GM10248 (cell line): ENCODE results near the gene LARP4.
A peak's percentile ranks its signal among the peaks of the same experiment; 100 is the strongest.

Source experiments
- CTCF ChIA-PET: fragments of 300-600 bp; sonication (Branson Sonifier 250); formaldehyde crosslinking; extraction: SDS; loops from one replicate; lab custom pipeline; 2021; ENCODE audit warnings: antibody characterized with exemption; lab: Yijun Ruan, JAX
- POLR2A ChIA-PET: fragments of 350-650 bp; sonication (Branson Sonifier 250); formaldehyde crosslinking; extraction: SDS; loops from one replicate; lab custom pipeline; 2020; ENCODE audit warnings: antibody characterized with exemption; lab: Yijun Ruan, JAX
- DNase-seq: peaks from one replicate; pipeline ENCODE4 v3.0.0; 2012; ENCODE audit errors: extremely low spot score
- CTCF ChIP-seq: IDR thresholded peaks from 2 replicates; pipeline ENCODE4 v1.5.1; 2012; ENCODE audit warnings: mild to moderate bottlenecking, low read depth; ENCODE audit errors: extremely low read depth, missing control alignments, control extremely low read depth

Gene LARP4

GRCh38 chr12:50400638-50401499, at the start of gene LARP4:
TSS of gene LARP4 (plus strand) at chr12:50400885. CDS start at chr12:50401011, 126 bp downstream.
- TF ChIP-seq CTCF, result no peak
- ChIA-PET CTCF (interaction anchor here (1.6 kb wide), 1 partner anchor 10 kb away, joined by 3 read pairs; no protein-coding TSS in a partner anchor), POLR2A (no interaction called here)

GRCh38 chr12:50351120-50352043, 49.3 kb upstream of the LARP4 start:
- no peak for TF ChIP-seq CTCF
- ChIA-PET CTCF (interaction anchor here (1.6 kb wide), 1 partner anchor 19 kb away, joined by 4 read pairs; no protein-coding TSS in a partner anchor), POLR2A (no interaction called here)
- DNase-seq, result no peak

More at GRCh38 chr12:50400638-50401499, at the start of gene LARP4:
- peak; percentile 94 for DNase-seq

GRCh38 chr12:50353404-50353803, 47.3 kb upstream of the LARP4 start:
- no peak for DNase-seq
- TF ChIP-seq CTCF, result no peak
- ChIA-PET CTCF (no interaction called here), POLR2A (no interaction called here)

- ChIA-PET CTCF (no interaction called here), POLR2A (no interaction called here)
- no peak for DNase-seq
- no peak for TF ChIP-seq CTCF
Measured at GRCh38 chr12:50353869-50354593, 46.7 kb upstream of the LARP4 start.

- DNase-seq, result no peak
- ChIA-PET CTCF (no interaction called here), POLR2A (no interaction called here)
- TF ChIP-seq CTCF, result no peak
Measured at GRCh38 chr12:50354908-50355307, 45.8 kb upstream of the LARP4 start.

- ChIA-PET POLR2A (no interaction called here), CTCF (interaction anchor here (0.8 to 1.4 kb wide), 3 partner anchors 41 to 388 kb away, joined by 3 read pairs; partner anchors contain the start of gene COX14)
- no peak for TF ChIP-seq CTCF
- DNase-seq, result no peak
Measured at GRCh38 chr12:50355365-50355764, 45.3 kb upstream of the LARP4 start.
